GM04503 (cell line): ENCODE results near the gene REM1.
"Not testable (repeated sequence)": the region's sequence is repeated elsewhere in the genome, so short reads cannot be mapped to it uniquely, and the experiment has no call there.

Experiments
- DNase-seq: peaks from one replicate; pipeline ENCODE4 v3.0.0-alpha.2; 2012; ENCODE audit warnings: low read depth

The REM1 gene, protein sequence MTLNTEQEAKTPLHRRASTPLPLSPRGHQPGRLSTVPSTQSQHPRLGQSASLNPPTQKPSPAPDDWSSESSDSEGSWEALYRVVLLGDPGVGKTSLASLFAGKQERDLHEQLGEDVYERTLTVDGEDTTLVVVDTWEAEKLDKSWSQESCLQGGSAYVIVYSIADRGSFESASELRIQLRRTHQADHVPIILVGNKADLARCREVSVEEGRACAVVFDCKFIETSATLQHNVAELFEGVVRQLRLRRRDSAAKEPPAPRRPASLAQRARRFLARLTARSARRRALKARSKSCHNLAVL

DNA sequence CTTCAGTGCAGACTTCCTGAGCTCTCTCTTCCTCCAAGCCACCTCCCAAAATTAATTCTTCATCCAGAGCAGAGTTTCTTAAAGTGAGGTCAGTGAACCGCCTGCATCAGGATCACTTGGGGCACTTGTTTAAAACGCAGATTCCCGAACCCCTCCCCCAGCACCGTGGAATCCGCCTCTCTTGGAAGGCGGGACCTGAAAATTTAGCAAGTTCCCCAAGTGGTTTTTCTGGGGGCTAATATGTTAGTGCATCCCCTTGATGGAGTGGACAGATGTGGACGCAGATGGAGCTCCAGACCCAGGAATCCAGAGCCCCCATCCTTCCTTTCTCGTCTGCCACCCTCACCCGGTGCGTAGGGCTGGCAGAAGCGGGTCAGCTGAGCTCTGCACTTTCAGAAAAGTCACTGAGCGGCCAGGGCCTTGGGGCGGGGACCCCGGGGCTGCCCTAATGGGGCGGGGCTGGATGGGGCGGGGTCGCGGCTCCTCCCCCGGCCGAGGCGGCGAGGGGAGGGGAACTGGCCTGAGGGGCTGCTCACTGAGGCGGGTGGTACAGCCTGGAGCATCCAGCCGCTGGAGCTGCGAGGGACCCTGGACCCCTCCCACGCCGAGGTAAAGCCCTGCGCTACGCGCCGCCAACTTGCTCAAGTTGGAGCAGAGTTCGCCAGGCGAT lies at the start of gene REM1, which contains the start of gene DEFB124:
REM1 (plus strand) TSS at position 531 of the 670 bp plus-strand sequence. CDS start 1,158 bp downstream, outside the sequence.
DEFB124 (minus strand) TSS at position 370 of the 670 bp plus-strand sequence. CDS start 2,114 bp downstream, outside the sequence.
- DNase-seq = no peak

DNA sequence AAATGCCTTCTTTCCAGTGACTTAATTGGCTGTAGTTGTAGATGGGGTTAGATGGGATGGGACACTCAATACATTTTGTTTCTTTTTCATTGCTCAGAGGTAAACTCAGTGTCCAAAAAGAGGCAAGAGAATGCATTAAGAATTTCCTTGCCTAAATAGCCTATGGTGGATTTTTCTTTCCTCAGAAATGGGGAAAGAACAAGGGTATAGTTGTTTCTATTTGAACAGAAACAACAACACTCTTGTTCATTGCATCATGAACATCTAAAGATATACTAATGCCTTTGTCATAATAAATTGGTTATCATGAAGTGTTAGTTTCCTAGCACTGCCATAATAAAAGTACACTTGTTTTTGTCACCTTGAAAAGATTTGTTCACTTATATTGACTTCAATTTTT lies 49.3 kb upstream of the REM1 start:
- DNase-seq = no peak

DNA sequence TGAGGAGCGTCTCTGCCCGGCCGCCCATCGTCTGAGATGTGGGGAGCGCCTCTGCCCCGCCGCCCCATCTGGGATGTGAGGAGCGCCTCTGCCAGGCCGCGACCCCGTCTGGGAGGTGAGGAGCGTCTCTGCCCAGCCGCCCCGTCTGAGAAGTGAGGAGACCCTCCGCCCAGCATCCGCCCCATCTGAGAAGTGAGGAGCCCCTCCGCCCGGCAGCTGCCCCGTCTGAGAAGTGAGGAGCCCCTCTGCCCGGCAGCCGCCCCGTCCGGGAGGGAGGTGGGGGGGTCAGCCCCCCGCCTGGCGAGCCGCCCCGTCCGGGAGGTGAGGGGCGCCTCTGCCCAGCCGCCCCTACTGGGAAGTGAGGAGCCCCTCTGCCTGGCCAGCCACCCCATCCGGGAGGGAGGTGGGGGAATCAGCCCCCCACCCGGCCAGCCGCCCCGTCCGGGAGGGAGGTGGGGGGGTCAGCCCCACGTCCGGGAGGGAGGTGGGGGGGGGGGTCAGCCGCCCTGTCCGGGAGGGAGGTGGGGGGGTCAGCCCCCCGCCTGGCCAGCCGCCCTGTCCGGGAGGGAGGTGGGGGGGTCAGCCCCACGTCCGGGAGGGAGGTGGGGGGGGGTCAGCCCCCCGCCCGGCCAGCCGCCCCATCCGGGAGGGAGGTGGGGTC lies 48.1 kb upstream of the REM1 start:
- DNase-seq = not testable (repeated sequence)

DNA sequence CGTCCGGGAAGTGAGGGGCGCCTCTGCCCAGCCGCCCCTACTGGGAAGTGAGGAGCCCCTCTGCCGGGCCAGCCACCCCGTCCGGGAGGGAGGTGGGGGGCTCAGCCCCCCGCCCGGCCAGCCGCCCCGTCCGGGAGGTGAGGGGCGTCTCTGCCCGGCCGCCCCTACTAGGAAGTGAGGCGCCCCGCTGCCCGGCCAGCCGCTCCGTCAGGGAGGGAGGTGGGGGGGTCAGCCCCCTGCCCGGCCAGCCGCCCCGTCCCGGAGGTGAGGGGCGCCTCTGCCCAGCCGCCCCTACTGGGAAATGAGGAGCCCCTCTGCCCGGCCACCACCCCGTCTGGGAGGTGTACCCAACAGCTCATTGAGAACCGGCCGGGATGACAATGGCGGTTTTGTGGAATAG lies 47.5 kb upstream of the REM1 start:
- DNase-seq = not testable (repeated sequence)

DNA sequence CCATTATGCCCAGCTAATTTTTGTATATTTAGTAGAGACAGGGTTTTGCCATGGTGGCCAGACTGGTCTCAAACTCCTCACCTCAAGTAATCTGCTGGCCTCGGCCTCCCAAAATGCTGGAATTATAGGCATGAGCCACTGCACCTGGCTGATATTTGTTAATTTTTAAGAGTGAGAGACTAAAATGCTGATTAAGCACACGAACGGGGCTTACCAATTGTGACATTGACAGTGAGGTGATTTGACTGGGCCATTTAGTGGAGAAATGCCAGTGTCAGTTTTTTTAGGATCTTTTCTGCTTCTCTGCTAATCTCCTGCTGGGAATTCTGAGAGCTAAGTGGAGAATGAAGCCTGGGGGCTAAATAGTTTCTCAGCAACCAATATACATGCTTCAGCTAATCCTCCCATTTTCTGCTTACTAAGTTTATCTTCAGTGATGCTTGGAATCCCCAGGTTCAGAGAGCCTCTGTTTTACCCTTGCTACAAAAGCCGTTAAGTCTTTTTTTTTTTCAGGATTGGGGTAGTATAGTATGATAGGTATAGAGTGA lies 44.4 kb upstream of the REM1 start:
- no peak for DNase-seq

DNA sequence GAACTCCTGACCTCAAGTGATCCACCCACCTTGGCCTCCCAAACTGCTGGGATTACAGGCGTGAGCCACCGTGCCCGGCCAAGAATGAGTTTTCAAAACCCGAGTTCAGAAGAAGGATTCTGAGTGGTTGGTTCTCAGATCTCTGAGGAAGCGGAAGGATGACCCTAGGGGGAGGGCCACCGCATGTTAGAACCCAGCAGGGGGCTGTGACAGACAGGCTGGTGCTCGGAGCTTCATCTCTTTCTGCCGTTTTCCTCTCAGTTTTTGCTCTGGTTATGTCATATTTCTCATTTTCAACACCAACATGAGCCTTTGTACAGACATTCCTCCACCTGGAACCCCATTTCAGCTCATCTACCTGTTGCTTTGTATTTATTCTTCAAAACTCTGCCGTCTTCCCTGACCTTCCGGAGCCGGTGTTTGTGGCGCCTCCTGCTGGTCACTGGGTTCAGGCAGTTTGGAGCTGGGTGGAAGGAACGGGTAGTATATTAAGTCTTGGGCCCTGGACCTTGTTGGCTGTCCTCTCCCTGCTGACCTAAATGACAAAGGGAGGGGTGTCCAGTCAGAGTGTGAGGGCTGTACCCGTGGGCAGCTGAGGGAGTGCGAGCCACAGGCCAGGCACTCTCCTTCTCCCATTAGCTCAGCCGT lies 35.0 kb upstream of the REM1 start, which contains the start of gene DEFB123:
DEFB123 (plus strand) TSS at position 621 of the 648 bp plus-strand sequence. CDS start 67 bp downstream, outside the sequence.
- DNase-seq = no peak

DNA sequence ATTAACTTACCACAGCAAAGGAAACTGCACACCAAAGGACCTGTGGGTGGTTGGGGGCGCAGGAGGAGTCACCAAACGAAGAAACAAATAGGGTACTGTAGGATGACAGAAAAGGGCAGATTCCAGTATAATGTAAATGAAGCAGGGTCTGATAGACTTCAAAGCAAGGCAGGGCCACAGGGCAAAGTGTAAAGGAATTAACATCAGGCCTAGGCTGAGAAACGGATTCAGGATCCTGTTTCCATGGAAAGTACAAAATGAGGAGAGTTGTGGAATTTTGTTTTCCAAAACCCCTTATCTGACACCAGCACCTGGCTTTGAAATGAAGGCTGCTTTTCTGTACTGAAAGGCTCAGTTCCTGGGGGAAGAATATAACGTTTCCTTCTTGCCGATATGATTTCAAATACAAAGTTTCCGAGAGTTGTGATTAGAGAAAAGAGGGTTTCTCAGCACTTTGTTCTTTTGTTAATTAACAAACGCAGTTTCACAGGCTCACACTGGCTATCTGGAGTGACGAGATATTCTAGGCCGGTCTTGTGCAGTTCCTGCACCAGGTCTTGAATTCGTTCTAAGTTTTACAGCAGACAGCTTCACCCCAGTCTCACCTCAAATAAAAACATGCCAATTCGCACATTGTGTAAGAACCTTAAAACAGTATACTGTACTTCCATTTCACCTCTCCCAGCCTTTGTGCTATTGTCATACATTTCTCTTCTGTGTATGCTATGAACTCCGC lies 28.8 kb upstream of the REM1 start:
- DNase-seq = no peak

DNA sequence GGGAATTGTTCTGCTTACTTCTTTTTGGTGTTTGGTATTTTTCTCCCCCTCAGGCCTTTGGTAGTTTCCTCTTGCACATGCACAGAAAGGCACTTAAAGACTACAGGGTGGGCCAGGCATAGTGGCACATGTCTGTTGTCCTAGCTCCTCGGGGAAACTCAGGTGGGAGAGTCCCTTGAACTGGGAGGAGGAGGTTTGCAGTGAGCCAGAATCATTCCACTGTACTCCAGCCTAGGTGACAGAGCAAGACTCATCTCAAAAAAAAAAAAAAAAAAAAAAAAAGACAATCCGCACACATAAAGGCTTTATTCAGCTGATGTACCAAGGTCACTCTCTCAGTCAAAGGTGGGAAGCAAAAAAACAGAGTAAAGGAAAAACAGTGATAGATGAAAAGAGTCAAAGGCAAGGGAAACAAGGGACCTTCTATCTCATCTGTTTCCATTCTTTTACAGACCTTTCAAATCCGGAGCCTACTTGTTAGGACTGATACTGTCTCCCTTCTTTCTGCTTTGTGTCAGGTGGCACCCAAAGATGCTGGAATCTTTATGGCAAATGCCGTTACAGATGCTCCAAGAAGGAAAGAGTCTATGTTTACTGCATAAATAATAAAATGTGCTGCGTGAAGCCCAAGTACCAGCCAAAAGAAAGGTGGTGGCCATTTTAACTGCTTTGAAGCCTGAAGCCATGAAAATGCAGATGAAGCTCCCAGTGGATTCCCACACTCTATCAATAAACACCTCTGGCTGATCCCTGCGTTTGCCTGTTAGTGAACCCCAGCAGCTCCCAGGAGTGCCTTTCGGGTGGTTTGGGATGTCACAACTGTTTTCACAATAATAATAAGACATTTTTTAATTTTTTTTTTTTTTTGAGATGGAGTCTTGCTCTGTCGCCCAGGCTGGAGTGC lies 25.3 kb upstream of the REM1 start:
- no peak for DNase-seq

DNA sequence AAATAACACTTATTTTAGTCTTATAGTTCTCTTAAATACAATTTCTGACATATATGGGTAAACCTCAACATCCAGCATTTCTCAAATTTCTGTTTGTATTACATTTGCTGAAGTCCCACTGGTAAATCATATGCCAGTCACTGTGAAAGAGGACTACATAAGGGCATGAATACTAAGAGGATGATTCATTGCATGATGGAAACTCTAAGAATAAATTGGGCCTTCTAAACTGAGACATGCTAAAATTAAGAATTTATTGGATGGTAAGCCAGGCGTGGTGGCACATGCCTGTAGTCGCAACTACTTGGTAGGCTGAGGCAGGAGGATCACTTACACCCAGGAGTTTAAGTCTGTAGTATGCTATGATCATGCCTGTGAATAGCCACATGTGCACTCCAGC lies 22.5 kb upstream of the REM1 start:
- no peak for DNase-seq

DNA sequence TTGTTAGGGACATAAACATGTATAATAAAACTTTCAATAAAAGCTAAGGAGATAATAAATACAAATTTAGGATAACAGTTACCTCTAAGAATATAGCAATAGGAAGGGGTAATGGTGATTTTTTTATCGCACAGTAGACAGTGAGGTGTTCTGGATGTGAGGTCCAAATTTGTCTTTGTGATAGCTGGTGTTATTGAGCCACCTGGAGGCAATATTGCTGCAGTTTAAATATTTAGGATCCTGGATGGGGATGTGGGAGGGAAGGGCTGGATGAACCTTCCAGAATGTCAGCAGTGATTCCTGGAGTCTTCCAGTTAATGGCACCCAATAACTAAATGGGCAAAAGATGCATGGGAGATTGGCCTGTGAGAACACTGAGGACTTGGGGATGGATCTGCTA lies 20.7 kb upstream of the REM1 start:
- DNase-seq = no peak

DNA sequence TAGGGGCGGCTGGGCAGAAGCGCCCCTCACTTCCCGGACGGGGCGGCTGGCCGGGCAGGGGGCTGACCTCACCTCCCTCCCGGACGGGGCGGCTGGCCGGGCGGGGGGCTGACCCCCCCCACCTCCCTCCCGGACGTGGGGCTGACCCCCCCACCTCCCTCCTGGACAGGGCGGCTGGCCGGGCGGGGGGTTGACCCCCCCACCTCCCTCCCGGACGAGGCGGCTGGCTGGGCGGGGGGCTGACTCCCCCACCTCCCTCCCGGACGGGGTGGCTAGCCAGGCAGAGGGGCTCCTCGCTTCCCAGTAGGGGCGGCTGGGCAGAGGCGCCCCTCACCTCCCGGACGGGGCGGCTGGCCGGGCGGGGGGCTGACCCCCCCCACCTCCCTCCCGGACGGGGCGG lies 4.1 kb upstream of the REM1 start:
- not testable (repeated sequence) for DNase-seq

DNA sequence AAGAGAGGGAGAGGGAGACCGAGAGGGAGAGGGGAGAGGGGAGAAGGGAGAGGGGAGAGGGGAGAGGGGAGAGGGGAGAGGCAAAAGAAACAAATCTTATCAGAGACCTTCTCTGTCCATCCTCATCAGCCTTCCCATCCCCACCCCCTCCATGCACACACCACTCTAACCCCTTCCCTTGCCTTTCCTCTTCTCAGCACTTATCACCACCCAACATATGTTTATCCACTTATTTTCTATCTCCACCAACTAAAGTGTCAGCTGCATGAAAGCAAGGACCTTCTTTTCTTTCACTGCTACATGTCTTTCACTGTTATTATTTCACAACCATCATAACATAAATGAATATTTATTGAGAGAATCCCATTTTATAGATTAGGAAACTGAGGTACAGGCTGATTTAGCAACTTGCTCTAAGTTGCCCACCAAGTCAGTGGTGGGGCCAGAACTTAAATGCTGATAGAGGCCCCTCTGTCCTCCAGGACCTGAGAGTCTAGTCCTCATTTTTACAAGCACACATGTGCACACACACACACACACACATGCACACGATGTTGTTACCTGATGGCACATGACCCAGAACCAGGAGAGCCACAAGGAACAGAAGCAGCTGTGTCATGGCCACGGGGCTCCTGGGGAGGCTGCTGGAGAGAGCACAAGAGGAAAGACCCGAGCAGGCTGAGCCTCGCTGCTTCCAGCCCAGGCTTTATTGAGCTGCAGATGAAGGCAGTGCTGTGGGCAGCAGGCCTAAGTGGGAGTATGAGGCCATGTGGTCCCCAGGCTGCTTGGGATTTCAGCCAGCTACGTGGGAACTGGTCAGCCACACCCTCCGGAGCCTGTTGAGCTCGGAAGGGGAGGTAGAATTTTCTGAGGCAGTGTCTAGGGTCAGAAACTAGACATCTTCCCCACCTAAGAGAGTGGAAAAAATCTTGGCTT lies 2.4 kb upstream of the REM1 start:
- DNase-seq = no peak

DNA sequence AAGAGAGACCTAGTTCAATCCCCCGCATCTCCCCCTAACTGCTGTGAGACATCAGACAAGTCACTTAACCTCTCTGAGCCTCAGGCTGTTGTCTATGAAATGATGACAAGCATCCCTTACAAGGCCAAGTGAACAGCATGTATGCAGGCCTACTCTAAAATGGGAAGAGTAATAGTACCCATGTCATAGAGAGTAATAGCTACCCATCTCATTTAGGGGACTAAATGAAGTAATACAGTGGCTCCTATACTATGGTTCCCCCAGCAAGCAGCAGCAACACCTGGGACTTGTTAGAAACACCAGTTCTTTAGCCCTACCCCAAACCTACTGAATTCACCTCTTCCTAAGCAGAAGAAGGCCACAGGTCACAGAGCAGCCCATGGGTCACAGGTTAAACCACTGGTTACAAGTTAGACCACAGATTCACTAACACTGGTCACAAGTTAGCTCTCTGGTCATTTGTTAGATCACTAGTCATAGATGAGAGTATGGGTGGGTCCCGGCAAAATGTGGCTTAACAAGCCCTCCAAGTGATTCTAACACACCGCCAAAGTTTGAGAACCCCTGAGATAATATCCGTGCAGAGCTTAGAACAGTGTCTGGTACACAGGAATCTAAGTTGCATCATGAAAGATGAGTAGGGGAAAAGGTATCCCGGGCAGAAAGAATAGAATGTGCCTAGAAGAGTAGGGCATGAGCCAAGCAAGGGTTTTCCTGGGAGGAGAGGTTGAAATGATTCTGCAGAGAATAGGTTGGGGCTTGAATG lies 1.6 kb upstream of the REM1 start:
- no peak for DNase-seq

DNA sequence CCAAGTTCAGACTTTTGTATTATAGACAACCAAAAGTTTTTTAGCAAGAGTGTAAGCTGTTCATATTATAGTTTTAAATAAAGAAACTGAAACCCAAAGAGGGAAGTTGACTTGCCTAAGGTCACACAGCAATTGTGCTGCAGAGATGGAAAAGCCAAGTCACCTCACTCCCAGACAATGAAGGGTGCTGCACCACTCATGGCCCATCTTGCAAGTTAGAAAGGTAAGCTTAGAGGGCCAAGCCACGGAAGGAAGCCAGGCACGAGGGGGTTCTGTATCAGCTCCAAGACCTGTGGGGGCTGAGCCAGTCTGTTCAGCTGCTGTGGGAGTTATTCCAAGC lies 1.0 kb upstream of the REM1 start:
- no peak for DNase-seq

DNA sequence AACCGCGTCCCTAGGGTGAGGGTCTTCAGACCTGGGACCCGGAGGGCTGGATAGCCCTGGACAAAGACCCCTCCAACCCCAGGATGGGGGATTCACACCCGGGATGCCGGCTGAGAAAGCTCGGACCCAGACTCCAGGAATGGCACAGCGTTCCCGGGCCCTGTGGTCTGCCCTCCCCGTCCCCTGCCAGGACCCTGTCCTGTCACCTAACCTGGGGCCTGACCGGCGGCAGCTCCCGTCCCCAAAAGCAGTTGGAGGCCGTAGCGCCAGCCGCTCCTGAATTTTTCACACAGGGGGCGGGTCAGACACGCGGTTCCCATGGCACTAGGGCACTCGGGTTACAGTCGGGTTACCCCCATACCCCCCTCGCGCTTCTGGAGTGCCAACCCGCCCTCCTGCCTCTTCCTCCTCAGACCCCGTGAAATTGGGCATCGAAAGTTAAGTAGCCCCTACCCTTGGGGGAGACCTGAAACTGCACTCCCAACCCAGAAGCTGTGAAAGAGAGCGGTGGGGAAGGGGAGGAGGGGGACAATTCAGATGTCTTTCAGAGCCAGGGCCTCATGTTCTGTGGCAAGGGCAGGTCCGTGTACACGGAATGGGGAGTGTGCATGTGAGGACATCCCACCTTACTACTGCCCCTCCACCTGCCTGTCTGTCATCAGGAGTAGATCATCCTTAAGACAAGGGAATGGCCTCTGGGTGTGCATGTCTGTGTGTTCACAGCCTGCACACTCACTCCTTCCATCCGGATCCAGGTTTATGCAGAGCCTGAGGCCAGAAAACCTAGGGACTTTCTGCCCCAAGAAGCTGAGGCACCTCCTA lies 595 bp downstream of the REM1 start:
- no peak for DNase-seq

DNA sequence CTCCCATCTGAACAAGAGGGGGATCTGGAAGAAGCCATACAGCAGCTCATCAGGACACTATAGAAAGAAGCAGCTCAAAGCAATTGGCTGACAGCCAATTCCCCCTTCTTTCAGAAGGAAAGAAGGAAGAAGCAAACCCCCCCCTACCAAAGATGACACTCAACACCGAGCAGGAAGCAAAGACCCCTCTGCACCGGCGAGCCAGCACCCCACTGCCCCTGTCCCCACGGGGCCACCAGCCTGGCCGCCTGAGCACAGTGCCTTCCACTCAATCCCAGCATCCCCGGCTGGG lies 1.2 kb downstream of the REM1 start:
- no peak for DNase-seq

DNA sequence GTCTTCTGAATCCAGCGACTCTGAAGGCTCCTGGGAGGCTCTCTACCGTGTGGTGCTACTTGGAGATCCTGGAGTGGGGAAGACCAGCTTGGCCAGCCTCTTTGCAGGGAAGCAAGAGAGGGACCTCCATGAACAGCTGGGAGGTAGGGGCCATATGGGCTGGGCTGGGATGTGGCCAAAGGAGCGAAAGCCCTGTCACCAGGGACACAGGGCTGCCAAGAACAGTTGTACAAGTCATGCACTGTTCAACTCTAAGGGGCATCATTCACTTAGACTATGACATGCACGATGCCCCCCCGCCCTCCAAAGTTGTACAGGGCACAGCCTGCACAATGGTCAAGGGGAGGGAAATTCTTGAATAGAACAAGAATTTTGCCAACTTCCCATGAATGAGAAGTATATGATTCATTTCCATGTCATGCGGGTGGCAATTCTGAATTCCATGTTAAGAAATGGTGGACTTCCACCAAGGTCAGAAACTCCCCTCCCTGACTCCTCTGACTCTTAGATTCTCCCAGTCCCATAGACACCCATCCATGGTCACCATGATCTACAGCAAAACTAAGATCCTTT lies 1.6 kb downstream of the REM1 start:
- DNase-seq = no peak

DNA sequence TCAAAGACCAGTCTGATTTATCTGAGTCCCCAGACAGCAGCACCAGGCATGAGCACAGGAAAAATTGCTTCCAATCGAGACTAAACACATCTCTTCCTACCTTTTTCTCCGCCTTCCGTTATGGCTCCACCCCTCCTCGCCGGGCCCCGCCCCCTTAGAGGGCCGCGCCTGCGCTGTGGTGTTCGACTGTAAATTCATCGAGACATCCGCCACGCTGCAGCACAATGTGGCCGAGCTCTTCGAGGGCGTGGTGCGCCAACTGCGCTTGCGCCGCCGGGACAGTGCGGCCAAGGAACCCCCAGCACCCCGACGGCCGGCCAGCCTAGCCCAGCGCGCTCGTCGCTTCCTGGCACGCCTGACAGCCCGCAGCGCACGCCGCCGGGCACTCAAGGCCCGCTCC lies 8.9 kb downstream of the REM1 start:
- no peak for DNase-seq
